Retinal pigment epithelial cell (primary cell): ENCODE data around the gene CHIC2.
"Not testable (repeated sequence)": the region's sequence is repeated elsewhere in the genome, so short reads cannot be mapped to it uniquely, and the experiment has no call there.

Experiments
- DNase-seq: peaks from one replicate; pipeline ENCODE4 v3.0.0-alpha.2; 2010; ENCODE audit warnings: low read depth
- H3K4me3 ChIP-seq: 2 replicates; pipeline ENCODE4 v1.5.1; 2011; ENCODE audit warnings: mild to moderate bottlenecking, low read length, control low read depth, moderate library complexity
- TF ChIP-seq, protein P1 (sequence below): conservative IDR thresholded peaks from 2 replicates; pipeline ENCODE4 v1.5.1; 2011; ENCODE audit warnings: low read depth, low read length, control low read depth, inconsistent platforms

Gene CHIC2

DNA sequence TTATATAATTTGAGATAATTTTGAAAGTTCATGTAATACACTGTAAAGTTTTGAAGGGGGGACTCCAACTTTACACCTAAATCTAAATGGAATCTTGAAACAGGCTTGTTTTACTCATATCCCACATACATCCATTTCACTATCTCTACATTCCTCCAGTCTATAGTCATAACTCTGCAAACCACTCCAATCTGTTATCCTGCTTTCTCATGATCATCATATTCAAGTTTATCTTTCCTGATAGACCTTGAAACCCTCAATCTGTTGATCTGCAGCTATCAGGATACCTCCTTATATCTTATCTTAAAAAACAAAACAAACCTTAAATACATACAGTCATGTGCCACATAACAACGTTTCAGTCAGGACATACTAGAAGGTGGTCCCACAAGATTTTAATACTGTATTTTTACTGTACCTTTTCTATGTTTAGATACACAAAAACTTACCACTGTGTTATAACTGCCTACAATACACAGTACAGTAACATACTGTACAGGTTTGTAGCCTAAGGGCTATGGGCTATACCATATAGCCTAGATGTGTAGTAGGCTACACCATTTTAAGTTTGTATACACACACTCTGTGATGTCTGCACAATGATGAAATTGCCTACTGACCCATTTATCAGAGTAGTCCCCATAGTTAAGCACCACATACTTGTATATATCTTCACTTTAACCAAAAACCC, 14.0 kb downstream of the CHIC2 start:
- TF ChIP-seq, protein P1, sequence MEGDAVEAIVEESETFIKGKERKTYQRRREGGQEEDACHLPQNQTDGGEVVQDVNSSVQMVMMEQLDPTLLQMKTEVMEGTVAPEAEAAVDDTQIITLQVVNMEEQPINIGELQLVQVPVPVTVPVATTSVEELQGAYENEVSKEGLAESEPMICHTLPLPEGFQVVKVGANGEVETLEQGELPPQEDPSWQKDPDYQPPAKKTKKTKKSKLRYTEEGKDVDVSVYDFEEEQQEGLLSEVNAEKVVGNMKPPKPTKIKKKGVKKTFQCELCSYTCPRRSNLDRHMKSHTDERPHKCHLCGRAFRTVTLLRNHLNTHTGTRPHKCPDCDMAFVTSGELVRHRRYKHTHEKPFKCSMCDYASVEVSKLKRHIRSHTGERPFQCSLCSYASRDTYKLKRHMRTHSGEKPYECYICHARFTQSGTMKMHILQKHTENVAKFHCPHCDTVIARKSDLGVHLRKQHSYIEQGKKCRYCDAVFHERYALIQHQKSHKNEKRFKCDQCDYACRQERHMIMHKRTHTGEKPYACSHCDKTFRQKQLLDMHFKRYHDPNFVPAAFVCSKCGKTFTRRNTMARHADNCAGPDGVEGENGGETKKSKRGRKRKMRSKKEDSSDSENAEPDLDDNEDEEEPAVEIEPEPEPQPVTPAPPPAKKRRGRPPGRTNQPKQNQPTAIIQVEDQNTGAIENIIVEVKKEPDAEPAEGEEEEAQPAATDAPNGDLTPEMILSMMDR: no peak
- H3K4me3 ChIP-seq: no peak overlapping the region
- no peak for DNase-seq

DNA sequence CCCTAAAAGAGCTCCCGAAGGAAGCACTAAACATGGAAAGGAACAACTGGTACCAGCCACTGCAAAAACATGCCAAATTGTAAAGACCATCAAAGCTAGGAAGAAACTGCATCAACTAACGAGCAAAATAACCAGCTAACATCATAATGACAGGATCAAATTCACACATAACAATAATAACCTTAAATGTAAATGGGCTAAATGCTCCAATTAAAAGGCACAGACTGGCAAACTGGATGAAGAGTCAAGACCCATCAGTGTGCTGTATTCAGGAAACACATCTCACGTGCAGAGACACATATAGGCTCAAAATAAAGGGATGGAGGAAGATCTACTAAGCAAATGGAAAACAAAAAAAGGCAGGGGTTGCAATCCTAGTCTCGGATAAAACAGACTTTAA, 20.8 kb downstream of the CHIC2 start:
- not testable (repeated sequence) for H3K4me3 ChIP-seq, DNase-seq

DNA sequence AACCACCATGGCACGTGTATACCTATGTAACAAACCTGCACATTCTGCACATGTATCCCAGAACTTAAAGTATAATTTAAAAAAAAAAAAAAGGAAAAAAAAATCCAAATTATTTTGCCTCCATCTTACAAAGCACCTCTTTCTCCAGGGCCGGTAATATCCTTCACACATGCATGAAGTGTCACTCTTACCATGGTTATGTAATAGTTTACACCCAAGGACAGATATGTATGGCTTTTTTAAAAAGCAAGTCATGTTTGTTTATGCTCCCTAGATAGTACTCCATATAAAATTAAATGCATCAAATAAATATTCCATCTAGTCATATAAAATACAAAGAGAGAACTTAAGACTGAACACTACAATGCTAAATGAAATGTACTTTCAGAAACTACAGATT, 22.5 kb downstream of the CHIC2 start:
- no peak overlapping the region for H3K4me3 ChIP-seq
- no peak for DNase-seq
- TF ChIP-seq, protein P1: no peak

DNA sequence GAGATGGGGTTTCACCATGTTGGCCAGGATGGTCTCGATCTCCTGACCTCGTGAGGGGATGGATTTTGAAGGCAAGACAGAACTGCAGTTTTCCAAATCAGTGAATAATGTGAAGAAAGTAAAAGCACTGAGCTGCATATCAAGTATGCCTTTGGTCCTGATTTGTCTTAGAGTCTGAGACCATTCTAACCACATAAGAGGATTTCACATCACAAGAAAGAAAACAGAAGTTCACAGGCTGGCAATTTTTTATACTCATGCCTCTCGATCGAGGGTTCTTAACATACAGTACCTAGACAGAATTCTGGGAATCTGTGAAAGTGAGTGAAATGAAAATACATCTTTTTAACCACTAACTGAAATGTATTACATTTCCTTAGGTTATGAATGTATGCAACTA, 23.3 kb downstream of the CHIC2 start:
- no peak for DNase-seq
- H3K4me3 ChIP-seq: no peak overlapping the region
- TF ChIP-seq, protein P1: no peak

DNA sequence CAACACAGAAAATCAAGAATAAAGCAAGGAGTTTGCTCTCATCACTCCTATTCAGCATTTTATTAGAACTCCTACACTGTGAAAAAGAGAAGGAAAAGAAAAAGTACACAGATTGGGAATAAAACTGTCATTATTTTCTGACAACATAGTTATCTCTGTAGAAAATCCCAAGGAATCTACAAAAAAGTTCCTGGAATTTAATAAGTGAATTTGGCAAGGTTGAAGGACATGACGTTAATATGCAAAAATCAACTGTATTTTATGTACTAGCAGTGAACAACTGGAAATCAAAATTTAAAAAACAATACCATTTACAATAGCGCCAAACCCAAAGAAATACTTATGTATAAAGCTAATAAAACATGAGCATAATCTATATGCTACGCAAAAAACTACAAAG, 26.3 kb downstream of the CHIC2 start:
- DNase-seq: no peak
- TF ChIP-seq, protein P1: no peak
- H3K4me3 ChIP-seq: no peak overlapping the region

DNA sequence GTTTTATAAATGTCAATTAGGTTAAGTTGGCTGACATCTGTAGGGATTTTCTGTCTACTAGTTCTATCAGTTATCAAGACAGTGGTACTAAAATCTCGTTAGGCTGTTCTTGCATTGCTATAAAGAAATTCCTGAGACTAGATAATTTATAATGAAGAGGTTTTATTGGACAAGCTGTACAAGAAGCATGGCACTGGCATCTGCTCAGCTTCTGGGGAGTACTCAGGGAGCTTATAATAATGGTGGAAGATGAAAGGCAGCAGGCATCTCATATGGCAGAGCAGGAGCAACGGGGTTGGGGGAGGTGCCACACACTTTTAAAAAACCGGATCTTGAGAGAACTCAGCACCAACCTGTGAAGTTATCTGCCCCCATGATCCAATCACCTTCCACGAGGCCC, 28.2 kb downstream of the CHIC2 start:
- DNase-seq: no peak

DNA sequence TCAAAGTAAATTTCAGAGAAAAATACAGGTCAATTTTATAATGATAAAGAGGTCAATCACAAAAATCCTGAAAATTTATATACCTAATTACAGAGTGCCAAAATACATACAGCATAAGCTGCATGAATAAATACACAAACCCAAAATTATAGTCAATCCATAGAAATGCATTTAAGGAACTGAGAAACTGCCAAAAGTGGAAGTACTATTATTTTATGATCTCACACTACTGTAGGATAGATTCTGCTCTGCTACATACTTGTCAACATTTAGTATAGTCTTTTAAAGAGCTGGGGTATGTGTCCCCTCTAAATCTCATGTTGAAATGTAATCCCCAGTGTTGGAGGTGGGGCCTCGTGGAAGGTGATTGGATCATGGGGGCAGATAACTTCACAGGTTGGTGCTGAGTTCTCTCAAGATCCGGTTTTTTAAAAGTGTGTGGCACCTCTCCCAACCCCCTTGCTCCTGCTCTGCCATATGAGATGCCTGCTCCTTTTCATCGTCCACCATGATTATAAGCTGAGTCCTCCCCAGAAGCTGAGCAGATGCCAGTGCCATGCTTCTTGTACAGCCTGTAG, 31.8 kb downstream of the CHIC2 start:
- no peak for DNase-seq
- TF ChIP-seq, protein P1: no peak
- no peak overlapping the region for H3K4me3 ChIP-seq

More for the DNA sequence above, 28.2 kb downstream of the CHIC2 start:
- TF ChIP-seq, protein P1: no peak
- no peak overlapping the region for H3K4me3 ChIP-seq
